ENCODE data around the gene RFLNA.

GRCh38 chr12:124347805-124348658 is 53.1 kb downstream of the RFLNA start:
- TF ChIP-seq TCF12 (IDR thresholded peaks at IDR 0.05; ENCODE audit: low read depth) (no peak), FOXM1 (IDR thresholded peaks at IDR 0.05; ENCODE audit: borderline replicate concordance, low read depth) (no peak), ZBTB7A (IDR thresholded peaks at IDR 0.05; ENCODE audit: low read depth) (no peak), CEBPB (IDR thresholded peaks at IDR 0.05) (no peak), TEAD4 (IDR thresholded peaks at IDR 0.05) (no peak)

All from Ishikawa (cell line).